Measurements from ENCODE around the gene OPTN.

DNA sequence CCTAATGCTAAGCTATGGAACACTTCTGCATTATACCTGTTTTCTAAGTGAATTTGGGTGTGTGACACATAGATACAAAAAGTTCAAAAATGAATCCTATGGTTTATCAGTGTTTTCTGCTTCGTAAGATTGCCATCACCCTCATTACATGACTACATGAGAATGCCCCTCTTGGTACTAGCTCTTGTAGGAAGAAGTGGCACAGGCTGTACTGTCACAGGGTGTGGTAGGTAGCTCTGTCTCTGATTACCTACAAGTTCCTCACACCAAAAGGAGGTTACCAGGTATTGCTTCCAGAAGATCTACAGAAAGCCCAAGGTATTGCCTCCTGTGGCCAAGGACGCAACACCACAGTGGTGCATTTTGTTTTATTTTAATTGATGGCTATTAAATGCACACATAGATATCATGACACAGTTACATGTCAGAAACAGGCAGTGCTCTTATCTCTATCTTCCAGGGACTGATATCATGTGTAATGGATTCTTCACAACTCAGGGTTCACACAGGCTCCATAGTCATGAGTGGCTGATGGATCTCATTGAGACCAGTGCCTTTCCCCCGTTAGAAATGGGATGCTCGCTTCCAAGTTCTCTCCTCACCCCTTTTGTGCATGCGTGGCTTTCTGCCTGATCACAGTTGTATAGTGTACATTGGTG, 6.6 kb downstream of the OPTN start:
- TF ChIP-seq, protein P1, sequence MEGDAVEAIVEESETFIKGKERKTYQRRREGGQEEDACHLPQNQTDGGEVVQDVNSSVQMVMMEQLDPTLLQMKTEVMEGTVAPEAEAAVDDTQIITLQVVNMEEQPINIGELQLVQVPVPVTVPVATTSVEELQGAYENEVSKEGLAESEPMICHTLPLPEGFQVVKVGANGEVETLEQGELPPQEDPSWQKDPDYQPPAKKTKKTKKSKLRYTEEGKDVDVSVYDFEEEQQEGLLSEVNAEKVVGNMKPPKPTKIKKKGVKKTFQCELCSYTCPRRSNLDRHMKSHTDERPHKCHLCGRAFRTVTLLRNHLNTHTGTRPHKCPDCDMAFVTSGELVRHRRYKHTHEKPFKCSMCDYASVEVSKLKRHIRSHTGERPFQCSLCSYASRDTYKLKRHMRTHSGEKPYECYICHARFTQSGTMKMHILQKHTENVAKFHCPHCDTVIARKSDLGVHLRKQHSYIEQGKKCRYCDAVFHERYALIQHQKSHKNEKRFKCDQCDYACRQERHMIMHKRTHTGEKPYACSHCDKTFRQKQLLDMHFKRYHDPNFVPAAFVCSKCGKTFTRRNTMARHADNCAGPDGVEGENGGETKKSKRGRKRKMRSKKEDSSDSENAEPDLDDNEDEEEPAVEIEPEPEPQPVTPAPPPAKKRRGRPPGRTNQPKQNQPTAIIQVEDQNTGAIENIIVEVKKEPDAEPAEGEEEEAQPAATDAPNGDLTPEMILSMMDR (IDR thresholded peaks at IDR 0.05): no peak
- TF ChIP-seq POLR2A (IDR thresholded peaks at IDR 0.05; ENCODE audit: low read depth) (no peak), POLR2AphosphoS5 (IDR thresholded peaks at IDR 0.05) (no peak)

Measured in esophagus muscularis mucosa (tissue), 3 donors.